ENCODE measurements around the gene EPHB6. TPM values are rescaled to one million over a fixed set of nuclear protein-coding genes. Genes with fewer than 3 reads are reported as not detected.

The EPHB6 gene
- total RNA-seq, 4 donors from 2014 or later = 15.2 to 40.4 (median 26.1) TPM

GRCh38 chr7:142901426-142902259 lies 46.8 kb downstream of the EPHB6 start:
- Histone ChIP-seq H3K4me1 (peaks cover 0 to 54% (median 6%) of the 10 kb centered on the region in 3 donors), H3K9me3 (no peaks in the 10 kb centered on the region), H3K36me3 (no peaks in the 10 kb centered on the region), H3K4me3 (no peak overlapping the region), H3K27me3 (no peaks in the 10 kb centered on the region), H3K27ac (peak overlapping the region in 3 of 4 donors; percentile 33 to 58 (median 49))
- no peak for TF ChIP-seq POLR2A (IDR thresholded peaks at IDR 0.05)
- TF ChIP-seq, protein P1, sequence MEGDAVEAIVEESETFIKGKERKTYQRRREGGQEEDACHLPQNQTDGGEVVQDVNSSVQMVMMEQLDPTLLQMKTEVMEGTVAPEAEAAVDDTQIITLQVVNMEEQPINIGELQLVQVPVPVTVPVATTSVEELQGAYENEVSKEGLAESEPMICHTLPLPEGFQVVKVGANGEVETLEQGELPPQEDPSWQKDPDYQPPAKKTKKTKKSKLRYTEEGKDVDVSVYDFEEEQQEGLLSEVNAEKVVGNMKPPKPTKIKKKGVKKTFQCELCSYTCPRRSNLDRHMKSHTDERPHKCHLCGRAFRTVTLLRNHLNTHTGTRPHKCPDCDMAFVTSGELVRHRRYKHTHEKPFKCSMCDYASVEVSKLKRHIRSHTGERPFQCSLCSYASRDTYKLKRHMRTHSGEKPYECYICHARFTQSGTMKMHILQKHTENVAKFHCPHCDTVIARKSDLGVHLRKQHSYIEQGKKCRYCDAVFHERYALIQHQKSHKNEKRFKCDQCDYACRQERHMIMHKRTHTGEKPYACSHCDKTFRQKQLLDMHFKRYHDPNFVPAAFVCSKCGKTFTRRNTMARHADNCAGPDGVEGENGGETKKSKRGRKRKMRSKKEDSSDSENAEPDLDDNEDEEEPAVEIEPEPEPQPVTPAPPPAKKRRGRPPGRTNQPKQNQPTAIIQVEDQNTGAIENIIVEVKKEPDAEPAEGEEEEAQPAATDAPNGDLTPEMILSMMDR (IDR thresholded peaks at IDR 0.05) = no peak
- no peak for DNase-seq
- 32 to 64% methylated on average over 15 of the region's 15 CpGs for WGBS, 2 donors
- intact Hi-C loops (cut with DNase I) = no loop called here

DNA sequence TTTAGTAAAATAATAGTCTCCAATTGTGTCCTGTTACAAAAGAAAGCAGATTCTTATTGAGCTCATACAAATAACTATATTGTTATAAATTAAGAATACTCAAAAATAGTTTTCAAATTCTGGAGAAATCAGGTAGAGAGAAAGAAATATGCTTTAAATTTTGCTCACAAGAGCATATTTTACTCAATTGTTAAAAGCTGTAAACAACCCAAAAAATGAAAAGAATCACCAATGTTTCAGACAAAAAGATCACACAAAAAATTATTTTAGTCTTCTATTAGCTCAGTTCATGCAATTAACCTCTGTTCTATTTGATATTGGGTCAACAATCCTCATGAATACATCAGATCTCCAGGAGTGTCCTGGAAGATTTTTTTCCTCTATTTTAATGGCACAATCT lies 49.3 kb downstream of the EPHB6 start:
- intact Hi-C loops (cut with DNase I) = no loop called here
- DNase-seq = no peak

DNA sequence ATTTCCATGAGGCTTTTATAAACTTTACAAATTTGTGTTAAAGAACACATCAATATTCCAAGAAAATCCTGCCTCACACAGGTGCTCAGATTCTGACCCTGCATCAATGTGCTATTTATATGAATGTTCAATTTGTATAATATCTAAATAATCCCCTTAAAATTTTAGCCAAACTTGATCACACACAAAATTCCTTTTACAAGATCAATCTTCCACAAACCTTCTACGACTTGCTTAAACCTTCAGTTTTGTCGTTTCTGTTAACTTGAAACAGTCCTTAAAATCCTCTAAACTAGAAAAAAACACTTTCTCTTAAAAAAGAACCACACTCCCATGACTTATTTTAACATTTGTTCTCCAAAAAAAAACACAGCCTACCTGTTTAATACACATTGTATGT lies 50.9 kb downstream of the EPHB6 start:
- intact Hi-C loops (cut with DNase I) = no loop called here
- Histone ChIP-seq H3K9me3 (no peaks in the 10 kb centered on the region), H3K4me3 (no peak overlapping the region), H3K27me3 (peaks cover 0 to 7% (median 0%) of the 10 kb centered on the region in 4 donors), H3K4me1 (peaks cover 0 to 41% (median 0%) of the 10 kb centered on the region in 3 donors), H3K27ac (no peak overlapping the region), H3K36me3 (no peaks in the 10 kb centered on the region)
- TF ChIP-seq, protein P1 (IDR thresholded peaks at IDR 0.05) = no peak
- no peak for TF ChIP-seq POLR2A (IDR thresholded peaks at IDR 0.05)
- 78 to 83% methylated on average over 2 of the region's 2 CpGs for WGBS, 2 donors
- DNase-seq = no peak

More for the DNA sequence above, 49.3 kb downstream of the EPHB6 start:
- H3K36me3 ChIP-seq = no peaks in the 10 kb centered on the region
- no peaks in the 10 kb centered on the region for H3K9me3 ChIP-seq
- TF ChIP-seq POLR2A (IDR thresholded peaks at IDR 0.05) = no peak
- TF ChIP-seq, protein P1 (IDR thresholded peaks at IDR 0.05) = no peak
- H3K27ac ChIP-seq = no peak overlapping the region
- peaks cover 0 to 4% (median 0%) of the 10 kb centered on the region in 4 donors for H3K27me3 ChIP-seq
- H3K4me3 ChIP-seq = no peak overlapping the region
- H3K4me1 ChIP-seq = peaks cover 0 to 39% (median 0%) of the 10 kb centered on the region in 3 donors

GRCh38 chr7:142906643-142907042 lies 51.8 kb downstream of the EPHB6 start:
- H3K36me3 ChIP-seq = no peaks in the 10 kb centered on the region
- no peak for DNase-seq
- H3K4me1 ChIP-seq = peaks cover 0 to 32% (median 0%) of the 10 kb centered on the region in 3 donors
- TF ChIP-seq POLR2A (IDR thresholded peaks at IDR 0.05) = no peak
- TF ChIP-seq, protein P1 (IDR thresholded peaks at IDR 0.05) = no peak
- 65 to 85% methylated on average over 2 of the region's 2 CpGs for WGBS, 2 donors
- intact Hi-C loops (cut with DNase I) = no loop called here
- H3K4me3 ChIP-seq = no peak overlapping the region
- no peak overlapping the region for H3K27ac ChIP-seq
- H3K27me3 ChIP-seq = peaks cover 0 to 12% (median 0%) of the 10 kb centered on the region in 4 donors
- no peaks in the 10 kb centered on the region for H3K9me3 ChIP-seq

DNA sequence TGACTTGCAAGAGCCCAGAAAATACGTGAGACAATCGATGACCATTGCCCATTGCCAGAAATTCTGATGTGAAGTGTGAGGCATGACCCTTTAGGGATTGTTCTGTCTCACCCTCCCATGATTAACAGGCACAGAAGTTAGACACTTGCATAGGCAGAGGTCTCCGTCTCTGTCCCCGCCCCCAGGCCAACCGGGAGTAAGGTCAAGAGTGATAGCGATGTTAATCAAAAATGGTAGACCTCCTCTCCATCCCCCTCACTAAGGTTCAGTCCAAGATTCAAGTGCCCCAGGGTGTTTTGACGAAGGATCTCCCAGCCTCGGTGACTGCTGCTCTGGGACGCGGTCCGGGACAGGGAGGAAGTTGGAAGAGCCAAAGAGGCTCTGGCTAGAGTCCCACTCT lies 53.4 kb downstream of the EPHB6 start:
- Histone ChIP-seq H3K4me1 (peaks cover 0 to 29% (median 0%) of the 10 kb centered on the region in 3 donors), H3K9me3 (no peaks in the 10 kb centered on the region), H3K36me3 (no peaks in the 10 kb centered on the region), H3K4me3 (no peak overlapping the region), H3K27me3 (peaks cover 0 to 17% (median 0%) of the 10 kb centered on the region in 4 donors), H3K27ac (no peak overlapping the region)
- DNase-seq = no peak
- 58 to 71% methylated on average over 11 of the region's 11 CpGs for WGBS, 2 donors
- TF ChIP-seq, protein P1 (IDR thresholded peaks at IDR 0.05) = no peak
- TF ChIP-seq POLR2A (IDR thresholded peaks at IDR 0.05) = no peak
- intact Hi-C loops (cut with DNase I) = no loop called here
